Endothelial cell of umbilical vein (primary cell): ENCODE data around the gene NEO1.

ENCODE experiments used
- EZH2 ChIP-seq: IDR thresholded peaks from 2 replicates; pipeline ENCODE4 v1.6.1; 2012; ENCODE audit warnings: borderline replicate concordance, low read depth, mild to moderate bottlenecking, moderate library complexity, low read length, inconsistent platforms; ENCODE audit not compliant: severe bottlenecking
- FOS ChIP-seq: IDR thresholded peaks from 2 replicates; pipeline ENCODE4 v1.6.1; 2011; ENCODE audit warnings: mild to moderate bottlenecking, low read length, moderate library complexity, borderline replicate concordance; ENCODE audit not compliant: insufficient read depth
- GATA2 ChIP-seq: IDR thresholded peaks from 2 replicates; pipeline ENCODE4 v1.7.0; 2011; ENCODE audit warnings: low read depth, mild to moderate bottlenecking, moderate library complexity, mixed read lengths, low read length; ENCODE audit not compliant: insufficient read length, insufficient read depth
- MYC ChIP-seq: IDR thresholded peaks from one replicate; pipeline ENCODE4 v1.6.1; 2011; ENCODE audit warnings: mild to moderate bottlenecking, low read depth, low read length
- POLR2A ChIP-seq: IDR thresholded peaks from 2 replicates; pipeline ENCODE4 v1.6.1; 2012; ENCODE audit warnings: low read depth, mild to moderate bottlenecking, control low read depth, low read length
- POLR2AphosphoS5 ChIP-seq: IDR thresholded peaks from 2 replicates; pipeline ENCODE4 v1.6.1; 2012; ENCODE audit warnings: low read depth, mild to moderate bottlenecking, control low read depth, low read length, moderate library complexity; ENCODE audit not compliant: insufficient read depth
- TF ChIP-seq, protein P1 (sequence below), 2 donors: IDR thresholded peaks; 1 replicate in 1 of 2; 2 replicates in 1 of 2; pipeline ENCODE4 v1.5.1; 2011; ENCODE audit warnings: low read length in 2 of 2, mild to moderate bottlenecking in 2 of 2, moderate library complexity in 2 of 2, control low read depth in 1 of 2, inconsistent platforms in 1 of 2, low read depth in 1 of 2; ENCODE audit not compliant: insufficient read depth in 1 of 2; ENCODE audit errors: extremely low read depth in 1 of 2
- TF ChIP-seq, protein P2 (sequence below): IDR thresholded peaks from 2 replicates; pipeline ENCODE4 v1.6.1; 2011; ENCODE audit not compliant: insufficient read depth, insufficient read length

GRCh38 chr15:73328149-73328820, 276.0 kb downstream of the NEO1 start:
- TF ChIP-seq, protein P1, sequence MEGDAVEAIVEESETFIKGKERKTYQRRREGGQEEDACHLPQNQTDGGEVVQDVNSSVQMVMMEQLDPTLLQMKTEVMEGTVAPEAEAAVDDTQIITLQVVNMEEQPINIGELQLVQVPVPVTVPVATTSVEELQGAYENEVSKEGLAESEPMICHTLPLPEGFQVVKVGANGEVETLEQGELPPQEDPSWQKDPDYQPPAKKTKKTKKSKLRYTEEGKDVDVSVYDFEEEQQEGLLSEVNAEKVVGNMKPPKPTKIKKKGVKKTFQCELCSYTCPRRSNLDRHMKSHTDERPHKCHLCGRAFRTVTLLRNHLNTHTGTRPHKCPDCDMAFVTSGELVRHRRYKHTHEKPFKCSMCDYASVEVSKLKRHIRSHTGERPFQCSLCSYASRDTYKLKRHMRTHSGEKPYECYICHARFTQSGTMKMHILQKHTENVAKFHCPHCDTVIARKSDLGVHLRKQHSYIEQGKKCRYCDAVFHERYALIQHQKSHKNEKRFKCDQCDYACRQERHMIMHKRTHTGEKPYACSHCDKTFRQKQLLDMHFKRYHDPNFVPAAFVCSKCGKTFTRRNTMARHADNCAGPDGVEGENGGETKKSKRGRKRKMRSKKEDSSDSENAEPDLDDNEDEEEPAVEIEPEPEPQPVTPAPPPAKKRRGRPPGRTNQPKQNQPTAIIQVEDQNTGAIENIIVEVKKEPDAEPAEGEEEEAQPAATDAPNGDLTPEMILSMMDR (IDR thresholded peaks at IDR 0.05; ENCODE audit: extremely low read depth in 1 of 2, insufficient read depth in 1 of 2, low read depth in 1 of 2, low read length in 2 of 2): no peak
- no peak for TF ChIP-seq EZH2
- no peak for TF ChIP-seq POLR2A
- TF ChIP-seq, protein P2, sequence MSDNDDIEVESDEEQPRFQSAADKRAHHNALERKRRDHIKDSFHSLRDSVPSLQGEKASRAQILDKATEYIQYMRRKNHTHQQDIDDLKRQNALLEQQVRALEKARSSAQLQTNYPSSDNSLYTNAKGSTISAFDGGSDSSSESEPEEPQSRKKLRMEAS: no peak
- no peak for TF ChIP-seq GATA2
- TF ChIP-seq MYC: no peak
- no peak for TF ChIP-seq POLR2AphosphoS5
- TF ChIP-seq FOS: no peak
